HG03575 (cell line): ENCODE measurements around the gene AK2.

Experiments used
- ATAC-seq: cut with Tn5 transposase; IDR thresholded peaks from one replicate; pipeline ENCODE4 v1.9.1; 2021; ENCODE audit not compliant: unreplicated experiment, insufficient number of reproducible peaks, low FRiP score; ENCODE audit errors: extremely low read depth

AK2 gene

DNA sequence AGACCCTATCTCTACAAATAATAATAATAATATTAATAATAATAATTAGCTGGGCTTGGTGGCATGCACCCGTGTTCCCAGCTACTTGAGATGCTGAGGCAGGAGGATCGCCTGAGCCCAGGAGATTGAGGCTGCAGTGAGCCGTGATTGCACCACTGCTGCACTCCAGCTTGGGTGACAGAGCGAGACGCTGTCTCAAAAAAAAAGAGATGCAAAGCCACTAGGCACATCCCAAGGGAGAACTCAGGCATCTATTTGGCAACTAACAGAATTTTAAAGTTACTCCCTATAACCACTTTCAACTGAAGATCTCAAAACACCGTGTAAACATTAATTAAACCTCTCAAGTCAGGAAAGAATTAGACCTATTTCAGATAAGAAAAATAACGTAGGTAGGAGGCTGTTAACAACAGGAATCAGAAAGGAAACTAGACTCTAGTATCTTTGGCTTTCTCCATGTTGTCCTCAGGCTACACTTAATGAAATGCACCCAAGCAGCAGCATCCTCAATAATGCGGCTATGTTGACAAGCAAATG lies 75.8 kb downstream of the AK2 start:
- no peak for ATAC-seq

DNA sequence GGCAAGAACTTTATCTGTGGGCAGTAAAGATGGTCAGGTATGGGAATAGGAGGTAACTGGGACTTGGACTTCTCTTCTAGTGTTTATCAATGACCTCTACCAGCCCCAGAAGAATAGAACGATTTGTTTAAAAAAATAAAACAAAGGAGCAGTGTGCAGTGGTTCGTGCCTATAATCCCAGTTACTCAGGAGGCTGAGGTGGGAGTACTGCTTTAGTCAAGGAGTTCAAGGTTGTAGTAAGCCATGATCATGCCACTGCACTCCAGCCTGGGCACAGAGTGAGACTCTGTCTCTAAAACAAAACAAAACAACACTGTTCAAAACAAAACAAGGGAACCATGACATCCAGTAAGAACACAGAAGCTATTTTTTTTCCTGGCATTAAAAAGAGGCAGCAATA lies 76.3 kb downstream of the AK2 start:
- no peak for ATAC-seq

DNA sequence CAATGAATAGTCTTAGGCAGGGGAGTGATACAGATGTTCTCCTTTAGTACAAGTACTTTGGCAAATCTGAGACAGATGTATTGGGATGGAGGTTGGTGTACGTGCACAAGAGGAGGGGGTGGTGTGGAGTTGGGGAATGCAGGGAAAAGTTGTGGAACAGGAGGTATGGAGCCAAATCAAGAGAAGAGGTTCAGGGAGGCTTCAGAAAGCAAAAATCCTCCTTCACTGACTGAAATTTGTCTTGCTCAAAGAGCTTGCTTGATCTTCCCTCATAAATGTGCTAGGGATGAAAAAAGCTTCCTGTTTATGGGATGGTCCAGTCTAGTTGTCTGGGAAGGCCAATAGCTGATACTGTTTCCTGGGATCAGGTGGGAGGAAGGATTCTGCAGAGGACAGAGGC lies 77.9 kb downstream of the AK2 start:
- ATAC-seq, result no peak
